ENCODE measurements around the gene CTBS. TPM values are rescaled to one million over a fixed set of nuclear protein-coding genes. Genes with fewer than 3 reads are reported as not detected.

The CTBS gene
- total RNA-seq, 2 experiments from 2014 or later, result 19.4 to 20.0 TPM

- H3K4me3 Mint-ChIP-seq, result peak overlapping the region; percentile 72
- no peak overlapping the region for H3K4me3 ChIP-seq (ENCODE audit: low read length)
- no peaks in the 10 kb centered on the region for H3K27me3 Mint-ChIP-seq
- peaks cover 8% of the 10 kb centered on the region for H3K4me1 ChIP-seq (ENCODE audit: insufficient read depth, low read length)
- TF ChIP-seq CTCF (IDR thresholded peaks at IDR 0.05), result no peak
- H3K27ac Mint-ChIP-seq, result no peak overlapping the region
- no peaks in the 10 kb centered on the region for H3K36me3 Mint-ChIP-seq (ENCODE audit: low read depth)
- H3K9me3 Mint-ChIP-seq, result no peaks in the 10 kb centered on the region
- intact Hi-C loops (cut with DNase I, micrococcal nuclease), result loop anchor here (1.0 to 10.0 kb wide), 11 partner anchors 45 to 689 kb away; partner anchors contain the start of genes CTBS (in 2 of the 2), GNG5 (in 1 of the 2) and SPATA1 (in 1 of the 2)
- peak in 2 of 14 experiments; percentile 9 to 26 for DNase-seq
- H3K27ac ChIP-seq (ENCODE audit: low read depth in 1 of 2, low read length in 2 of 2), result no peak overlapping the region
- ChIA-PET POLR2A (interaction anchor here (2.0 kb wide), 1 partner anchor 475 kb away, joined by 11 read pairs; the partner anchor contains the start of gene PRKACB), CTCF (interaction anchor here (0.9 to 2.6 kb wide), 5 partner anchors 11 to 475 kb away, joined by 4 to 14 read pairs (median 7); partner anchors contain the start of genes CTBS, GNG5, PRKACB and SPATA1)
- H3K9me3 ChIP-seq (ENCODE audit: control insufficient read depth in 1 of 2, insufficient read depth in 1 of 2, low read length in 2 of 2), result no peaks in the 10 kb centered on the region
- no peak for ATAC-seq (ENCODE audit: poor library complexity)
- no peaks in the 10 kb centered on the region for H3K27me3 ChIP-seq (ENCODE audit: control insufficient read depth in 1 of 2, insufficient read depth in 2 of 2, low read length in 2 of 2)
- peaks cover 12% of the 10 kb centered on the region for H3K4me1 Mint-ChIP-seq (ENCODE audit: low read depth)
- H3K36me3 ChIP-seq (ENCODE audit: insufficient read depth, low read length), result no peaks in the 10 kb centered on the region
These were observed 45.3 kb upstream of the CTBS start for GRCh38 chr1:84619383-84620102.

GRCh38 chr1:84617349-84617748 lies 43.1 kb upstream of the CTBS start:
- Mint-ChIP-seq H3K27me3 (no peaks in the 10 kb centered on the region), H3K36me3 (ENCODE audit: low read depth) (no peaks in the 10 kb centered on the region), H3K4me1 (ENCODE audit: low read depth) (peaks cover 12% of the 10 kb centered on the region), H3K9me3 (peaks cover 3% of the 10 kb centered on the region), H3K27ac (no peak overlapping the region), H3K4me3 (no peak overlapping the region)
- POLR2A ChIA-PET, result no interaction called here
- TF ChIP-seq CTCF (IDR thresholded peaks at IDR 0.05), result no peak
- H3K27me3 ChIP-seq (ENCODE audit: control insufficient read depth in 1 of 2, insufficient read depth in 2 of 2, low read length in 2 of 2), result no peaks in the 10 kb centered on the region
- intact Hi-C loops (cut with DNase I, micrococcal nuclease), result no loop called here
- CTCF ChIA-PET, result no interaction called here
- DNase-seq (no peak), ATAC-seq (ENCODE audit: poor library complexity) (no peak)
- H3K4me3 ChIP-seq (ENCODE audit: low read length), result no peak overlapping the region
- H3K4me1 ChIP-seq (ENCODE audit: insufficient read depth, low read length), result peaks cover 8% of the 10 kb centered on the region
- H3K9me3 ChIP-seq (ENCODE audit: control insufficient read depth in 1 of 2, insufficient read depth in 1 of 2, low read length in 2 of 2), result peaks cover 0 to 4% of the 10 kb centered on the region in 2 experiments
- no peaks in the 10 kb centered on the region for H3K36me3 ChIP-seq (ENCODE audit: insufficient read depth, low read length)
- no peak overlapping the region for H3K27ac ChIP-seq (ENCODE audit: low read depth in 1 of 2, low read length in 2 of 2)

- H3K9me3 ChIP-seq (ENCODE audit: control insufficient read depth in 1 of 2, insufficient read depth in 1 of 2, low read length in 2 of 2), result peaks cover 0 to 4% of the 10 kb centered on the region in 2 experiments
- Mint-ChIP-seq H3K27me3 (peaks cover 2% of the 10 kb centered on the region), H3K4me3 (no peak overlapping the region), H3K9me3 (peaks cover 5% of the 10 kb centered on the region), H3K4me1 (ENCODE audit: low read depth) (peaks cover 17% of the 10 kb centered on the region), H3K27ac (no peak overlapping the region), H3K36me3 (ENCODE audit: low read depth) (no peaks in the 10 kb centered on the region)
- ChIA-PET POLR2A (interaction anchor here (1.5 kb wide), 1 partner anchor 42 kb away, joined by 3 read pairs; the partner anchor contains the start of gene CTBS), CTCF (no interaction called here)
- intact Hi-C loops (cut with DNase I, micrococcal nuclease), result no loop called here
- no peaks in the 10 kb centered on the region for H3K27me3 ChIP-seq (ENCODE audit: control insufficient read depth in 1 of 2, insufficient read depth in 2 of 2, low read length in 2 of 2)
- ATAC-seq (ENCODE audit: poor library complexity), result no peak
- no peak overlapping the region for H3K4me3 ChIP-seq (ENCODE audit: low read length)
- H3K27ac ChIP-seq (ENCODE audit: low read depth in 1 of 2, low read length in 2 of 2), result no peak overlapping the region
- DNase-seq, result no peak
- no peaks in the 10 kb centered on the region for H3K36me3 ChIP-seq (ENCODE audit: insufficient read depth, low read length)
- TF ChIP-seq CTCF (IDR thresholded peaks at IDR 0.05), result no peak
- H3K4me1 ChIP-seq (ENCODE audit: insufficient read depth, low read length), result peaks cover 5% of the 10 kb centered on the region
These were observed 41.5 kb upstream of the CTBS start for GRCh38 chr1:84615790-84616189.
